ENCODE results near the gene OOEP. TPM values are rescaled to one million over a fixed set of nuclear protein-coding genes. Genes with fewer than 3 reads are reported as not detected.

OOEP gene
- total and polyA plus RNA-seq, 4 donors, result 0.16 to 0.98 (median 0.37) TPM; not detected in 1

- no peaks in the 10 kb centered on the region for H3K36me3 ChIP-seq (ENCODE audit: control insufficient read depth in 4 of 4, insufficient read depth in 4 of 4, low read length in 4 of 4)
- DNase-seq (no peak), ATAC-seq (ENCODE audit: insufficient read depth, low FRiP score) (no peak)
- no peak overlapping the region for H3K4me3 ChIP-seq
- WGBS, 2 donors, result 17 to 26% methylated on average over 6 of the region's 6 CpGs
- H3K9me3 ChIP-seq (ENCODE audit: control insufficient read depth in 4 of 4, insufficient read depth in 3 of 4, low read length in 3 of 4), result peaks cover 0 to 4% (median 0%) of the 10 kb centered on the region in 4 donors
- peaks cover 0 to 9% (median 0%) of the 10 kb centered on the region in 5 donors for H3K4me1 ChIP-seq (ENCODE audit: control insufficient read depth in 5 of 5, insufficient read depth in 5 of 5, low read length in 5 of 5)
- peaks cover 0 to 6% (median 0%) of the 10 kb centered on the region in 3 donors for H3K27me3 ChIP-seq (ENCODE audit: control insufficient read depth in 3 of 3, insufficient read depth in 3 of 3, low read length in 2 of 3)
- H3K27ac ChIP-seq (ENCODE audit: low read depth in 1 of 2, low read length in 1 of 2), result no peak overlapping the region
- TF ChIP-seq CTCF (IDR thresholded peaks at IDR 0.05; ENCODE audit: control extremely low read depth, extremely low read depth), result no peak
- H3K9ac ChIP-seq (ENCODE audit: insufficient read depth in 1 of 2, low read length in 2 of 2), result no peak overlapping the region
These were observed 20.4 kb downstream of the OOEP start for GRCh38 chr6:73349311-73349710.

- H3K27ac ChIP-seq (ENCODE audit: low read depth in 1 of 2, low read length in 1 of 2), result no peak overlapping the region
- peaks cover 0 to 10% (median 0%) of the 10 kb centered on the region in 5 donors for H3K4me1 ChIP-seq (ENCODE audit: control insufficient read depth in 5 of 5, insufficient read depth in 5 of 5, low read length in 5 of 5)
- no peak overlapping the region for H3K4me3 ChIP-seq
- H3K9me3 ChIP-seq (ENCODE audit: control insufficient read depth in 4 of 4, insufficient read depth in 3 of 4, low read length in 3 of 4), result peaks cover 0 to 4% (median 0%) of the 10 kb centered on the region in 4 donors
- no peaks in the 10 kb centered on the region for H3K36me3 ChIP-seq (ENCODE audit: control insufficient read depth in 4 of 4, insufficient read depth in 4 of 4, low read length in 4 of 4)
- no peak overlapping the region for H3K9ac ChIP-seq (ENCODE audit: insufficient read depth in 1 of 2, low read length in 2 of 2)
- no peak for DNase-seq
- WGBS, 2 donors, result 43 to 50% methylated on average over 33 of the region's 33 CpGs
- H3K27me3 ChIP-seq (ENCODE audit: control insufficient read depth in 3 of 3, insufficient read depth in 3 of 3, low read length in 2 of 3), result peaks cover 0 to 6% (median 0%) of the 10 kb centered on the region in 3 donors
- TF ChIP-seq CTCF (IDR thresholded peaks at IDR 0.05; ENCODE audit: control extremely low read depth, extremely low read depth), result no peak
- no peak for ATAC-seq (ENCODE audit: insufficient read depth, low FRiP score)
These were observed 21.0 kb downstream of the OOEP start for GRCh38 chr6:73348550-73349204.

- ATAC-seq (ENCODE audit: insufficient read depth, low FRiP score), result no peak
- Histone ChIP-seq H3K9me3 (ENCODE audit: control insufficient read depth in 4 of 4, insufficient read depth in 3 of 4, low read length in 3 of 4) (peaks cover 0 to under 1% (median 0%) of the 10 kb centered on the region in 4 donors), H3K9ac (ENCODE audit: insufficient read depth in 1 of 2, low read length in 2 of 2) (no peak overlapping the region), H3K36me3 (ENCODE audit: control insufficient read depth in 4 of 4, insufficient read depth in 4 of 4, low read length in 4 of 4) (no peaks in the 10 kb centered on the region), H3K4me1 (ENCODE audit: control insufficient read depth in 5 of 5, insufficient read depth in 5 of 5, low read length in 5 of 5) (peaks cover 0 to 17% (median 0%) of the 10 kb centered on the region in 5 donors), H3K27me3 (ENCODE audit: control insufficient read depth in 3 of 3, insufficient read depth in 3 of 3, low read length in 2 of 3) (no peaks in the 10 kb centered on the region), H3K4me3 (no peak overlapping the region), H3K27ac (ENCODE audit: low read depth in 1 of 2, low read length in 1 of 2) (no peak overlapping the region)
- DNase-seq, result no peak
- TF ChIP-seq CTCF (IDR thresholded peaks at IDR 0.05; ENCODE audit: control extremely low read depth, extremely low read depth), result no peak
These were observed 26.5 kb downstream of the OOEP start for GRCh38 chr6:73343164-73343563.

Measured in lung (tissue), 12 donors.